Measurements from ENCODE around the gene TUBA1C. TPM values are rescaled to one million over a fixed set of nuclear protein-coding genes. Genes with fewer than 3 reads are reported as not detected.

The TUBA1C gene
- total RNA-seq, 1 experiment from 2014 or later: 660 TPM

GRCh38 chr12:49304161-49304560 lies 39.3 kb downstream of the TUBA1C start:
- H3T11ph ChIP-seq (ENCODE audit: low read length): no peak overlapping the region
- no peak overlapping the region for H3K56ac ChIP-seq (ENCODE audit: insufficient read length, low read depth, low read length)
- no peak overlapping the region for H3K14ac ChIP-seq (ENCODE audit: insufficient read depth, low read length)
- no peaks in the 10 kb centered on the region; a peak in 1 of 7 replicates for H3K36me3 Mint-ChIP-seq (ENCODE audit: insufficient read depth in 1 of 3, low read depth in 3 of 3)
- H3K79me1 ChIP-seq (ENCODE audit: insufficient read depth, low read depth, low read length, poor library complexity, severe bottlenecking): no peaks in the 10 kb centered on the region
- H2AFZ ChIP-seq (ENCODE audit: low read length): no peak overlapping the region
- H3K4me2 ChIP-seq (ENCODE audit: insufficient read depth, insufficient read length, low read length): no peak overlapping the region
- H2BK120ac ChIP-seq (ENCODE audit: low read depth, low read length, poor library complexity, severe bottlenecking): no peak overlapping the region
- no peak overlapping the region for H3K9ac ChIP-seq (ENCODE audit: extremely low read depth, insufficient read length, low read length)
- no peak for DNase-seq
- H3K9me3 Mint-ChIP-seq: no peaks in the 10 kb centered on the region
- no peaks in the 10 kb centered on the region for H4K20me1 ChIP-seq (ENCODE audit: control insufficient read depth, insufficient read depth, insufficient read length)
- no peaks in the 10 kb centered on the region for H3K4me1 Mint-ChIP-seq
- TF ChIP-seq CTCF (conservative IDR thresholded peaks at IDR 0.05): no peak
- H3K27me3 ChIP-seq (ENCODE audit: insufficient read depth, low read length): 0 out of 2 replicates have a peak, but pooled peaks cover 3% of the 10 kb centered on the region
- no peak overlapping the region for H2BK5ac ChIP-seq (ENCODE audit: insufficient read length, low read length)
- no peak overlapping the region for H3K18ac ChIP-seq (ENCODE audit: insufficient read length, low read depth, low read length)
- H3K79me2 ChIP-seq (ENCODE audit: insufficient read depth, low read length): no peaks in the 10 kb centered on the region
- peaks cover 50% of the 10 kb centered on the region for H3K27me3 Mint-ChIP-seq (ENCODE audit: low read depth)
- no peak overlapping the region for H4K91ac ChIP-seq (ENCODE audit: insufficient read length, low read depth, low read length)
- H2BK12ac ChIP-seq (ENCODE audit: insufficient read length, low read depth, low read length): no peak overlapping the region
- H3K9me3 ChIP-seq (ENCODE audit: control insufficient read depth, low read depth, low read length): no peaks in the 10 kb centered on the region
- H3K23me2 ChIP-seq (ENCODE audit: insufficient read length, low read depth, low read length, poor library complexity, severe bottlenecking): no peaks in the 10 kb centered on the region
- H3K23ac ChIP-seq (ENCODE audit: insufficient read length, low read depth, low read length): no peak overlapping the region
- H3K4me1 ChIP-seq (ENCODE audit: insufficient read depth, low read length): no peaks in the 10 kb centered on the region
- H2BK15ac ChIP-seq (ENCODE audit: low read depth, low read length): no peak overlapping the region
- no peak overlapping the region for H4K5ac ChIP-seq (ENCODE audit: insufficient read length, low read depth, low read length)
- H3K4me3 Mint-ChIP-seq: no peak overlapping the region
- no peak overlapping the region for H3K4ac ChIP-seq (ENCODE audit: low read depth, low read length)
- no peak overlapping the region for H3K27ac Mint-ChIP-seq
- no CpG with 5 or more reads among the region's 2 CpGs for WGBS (ENCODE audit: extremely low coverage, insufficient read length, low lambda C conversion rate)
- no peak overlapping the region for H2BK20ac ChIP-seq (ENCODE audit: low read depth, low read length, poor library complexity, severe bottlenecking)
- H3K27ac ChIP-seq (ENCODE audit: insufficient read length, low read depth, low read length): no peak overlapping the region
- H4K8ac ChIP-seq (replicated peaks; ENCODE audit: insufficient read length, low read depth, low read length): no peak overlapping the region
- no peak overlapping the region for H2AK5ac ChIP-seq (ENCODE audit: insufficient read length, low read length)

Measured in H9 (cell line).